ENCODE data around the gene RNF128. TPM values are rescaled to one million over a fixed set of nuclear protein-coding genes. Genes with fewer than 3 reads are reported as not detected.

The RNF128 gene
- total and polyA plus RNA-seq, 10 of the 15 experiments (the other 5 are each of a cell fraction or from before 2014, with no cell fraction given), result 0.10 TPM; not detected in 9

- TF ChIP-seq ZBTB4 (CRISPR knock-in tag; IDR thresholded peaks at IDR 0.05) (no peak), FOXM1 (IDR thresholded peaks at IDR 0.05; ENCODE audit: low read depth, low read length) (no peak)
Measured at GRCh38 chrX:106711375-106711774, 15.1 kb upstream of the RNF128 start (continued).

GRCh38 chrX:106716004-106716403, 10.5 kb upstream of the RNF128 start:
- DNase-seq (ENCODE audit: low read depth, low spot score) (no peak), FAIRE-seq (no peak), ATAC-seq (no peak)
- intact Hi-C loops (cut with micrococcal nuclease; ENCODE audit: unreplicated experiment), result no loop called here
- no peaks in the 10 kb centered on the region for H3K4me1 ChIP-seq (ENCODE audit: control insufficient read depth, insufficient read depth, low read length)
- no peaks in the 10 kb centered on the region for H3K36me3 ChIP-seq (ENCODE audit: control insufficient read depth in 2 of 2, insufficient read depth in 2 of 2, low read length in 1 of 2)
- no peaks in the 10 kb centered on the region for H3K27me3 ChIP-seq (replicated peaks in 1 of 2; ENCODE audit: control insufficient read depth in 2 of 2, insufficient read depth in 2 of 2, low read length in 1 of 2)
- H3K79me2 ChIP-seq (ENCODE audit: control insufficient read depth, insufficient read depth, low read length), result no peaks in the 10 kb centered on the region
- ChIA-PET POLR2A (no interaction called here), SMC1A (ENCODE audit: uncharacterized antibody, unreplicated experiment) (no interaction called here), RAD21 (ENCODE audit: unreplicated experiment) (no interaction called here), CTCF (no interaction called here)
- no peak overlapping the region for H3K9ac ChIP-seq (ENCODE audit: control insufficient read depth, insufficient read depth, low read length)
- H3K27ac ChIP-seq (ENCODE audit: control insufficient read depth, insufficient read depth), result no peak overlapping the region
- no peak overlapping the region for H3K4me3 ChIP-seq
- 90% methylated on average over 1 of the region's 1 CpG for WGBS (ENCODE audit: insufficient coverage, insufficient replicate concordance, low lambda C conversion rate, missing lambda C conversion rate)
- in situ Hi-C loops (cut with MboI), result no loop called here
- no peak overlapping the region for H3K4me2 ChIP-seq (ENCODE audit: control insufficient read depth, insufficient read depth)
- TF ChIP-seq CHD4 (IDR thresholded peaks at IDR 0.05), result no peak
- no peak for TF ChIP-seq ETV6 (conservative IDR thresholded peaks at IDR 0.05 in 1 of 2, IDR thresholded peaks at IDR 0.05 in 1 of 2; ENCODE audit: borderline replicate concordance in 1 of 2, low read depth in 1 of 2)
- no peak for TF ChIP-seq ATF7 (IDR thresholded peaks at IDR 0.05; ENCODE audit: low read depth)
- no peak for TF ChIP-seq CREM (IDR thresholded peaks at IDR 0.05; ENCODE audit: low read depth)
- no peak for TF ChIP-seq ZNF217 (IDR thresholded peaks at IDR 0.05)
- TF ChIP-seq SUZ12 (IDR thresholded peaks at IDR 0.05; ENCODE audit: unreplicated experiment), result no peak
- TF ChIP-seq MYB (IDR thresholded peaks at IDR 0.05; ENCODE audit: borderline replicate concordance, low read depth, low read length), result no peak
- no peak for TF ChIP-seq CBFB (IDR thresholded peaks at IDR 0.05; ENCODE audit: low read depth)
- TF ChIP-seq PAX5 (IDR thresholded peaks at IDR 0.05; ENCODE audit: borderline replicate concordance, low read depth, low read length), result no peak
- no peak for TF ChIP-seq NFYB (IDR thresholded peaks at IDR 0.05; ENCODE audit: insufficient read depth, low read depth, low read length)
- H2AFZ ChIP-seq (ENCODE audit: control insufficient read depth, low read depth, low read length), result no peak overlapping the region
- no peaks in the 10 kb centered on the region for H3K9me3 ChIP-seq (replicated peaks; ENCODE audit: control insufficient read depth, insufficient read depth, low read length)
- H4K20me1 ChIP-seq (ENCODE audit: control insufficient read depth, insufficient read depth), result no peaks in the 10 kb centered on the region
- no TSS peak for BruUV-seq (replicated peaks)

All from GM12878 (cell line).